Mesendoderm (in vitro differentiated cells): ENCODE results near the gene L2HGDH.
A peak's percentile ranks its signal among the peaks of the same experiment; 100 is the strongest.

ENCODE experiments used
- DNase-seq: peaks from one replicate; pipeline ENCODE4 v3.0.0; 2013
- H2AK5ac ChIP-seq: 2 replicates; pipeline ENCODE4 v1.6.1; 2013; ENCODE audit warnings: low read length, inconsistent platforms
- H2BK120ac ChIP-seq: 2 replicates; pipeline ENCODE4 v1.6.1; 2013; ENCODE audit warnings: low read depth, mild to moderate bottlenecking, low read length, moderate library complexity, mixed read lengths
- H2BK15ac ChIP-seq: replicated peaks from 2 replicates; pipeline ENCODE4 v1.6.1; 2013; ENCODE audit warnings: low read depth, mild to moderate bottlenecking, moderate library complexity
- H2BK5ac ChIP-seq: 2 replicates; pipeline ENCODE4 v1.6.1; 2013; ENCODE audit warnings: low read length, inconsistent platforms
- H3K18ac ChIP-seq: 2 replicates; pipeline ENCODE4 v1.6.1; 2013; ENCODE audit warnings: mild to moderate bottlenecking, low read length, mixed read lengths
- H3K23ac ChIP-seq: one replicate; pipeline ENCODE4 v1.6.1; 2013; ENCODE audit warnings: low read length
- H3K27ac ChIP-seq: 2 replicates; pipeline ENCODE4 v1.5.1; 2013; ENCODE audit warnings: low read depth, mild to moderate bottlenecking, inconsistent platforms, low read length, moderate library complexity
- H3K27me3 ChIP-seq: 2 replicates; pipeline ENCODE4 v1.6.1; 2013; ENCODE audit warnings: low read length, control low read depth, mild to moderate bottlenecking, inconsistent platforms; ENCODE audit not compliant: insufficient read depth, poor library complexity
- H3K36me3 ChIP-seq: 2 replicates; pipeline ENCODE4 v1.6.1; 2013; ENCODE audit warnings: low read length, inconsistent platforms; ENCODE audit not compliant: control insufficient read depth, insufficient read depth
- H3K4ac ChIP-seq: one replicate; pipeline ENCODE4 v1.6.1; 2013; ENCODE audit warnings: low read depth, mild to moderate bottlenecking, low read length, moderate library complexity
- H3K4me1 ChIP-seq: 2 replicates; pipeline ENCODE4 v1.6.1; 2013; ENCODE audit warnings: low read depth, low read length, inconsistent platforms; ENCODE audit not compliant: control insufficient read depth
- H3K4me2 ChIP-seq: 2 replicates; pipeline ENCODE4 v1.6.1; 2013; ENCODE audit warnings: low read length
- H3K4me3 ChIP-seq: 2 replicates; pipeline ENCODE4 v1.5.1; 2013; ENCODE audit warnings: mild to moderate bottlenecking, low read length
- H3K56ac ChIP-seq: one replicate; pipeline ENCODE4 v1.6.1; 2013; ENCODE audit warnings: low read length
- H3K79me1 ChIP-seq: 2 replicates; pipeline ENCODE4 v1.6.1; 2013; ENCODE audit warnings: low read length, inconsistent platforms
- H3K79me2 ChIP-seq: 2 replicates; pipeline ENCODE4 v1.6.1; 2013; ENCODE audit warnings: mild to moderate bottlenecking, low read length; ENCODE audit not compliant: control insufficient read depth, insufficient read depth
- H3K9ac ChIP-seq: 2 replicates; pipeline ENCODE4 v1.6.1; 2013; ENCODE audit warnings: low read length, inconsistent platforms
- H4K5ac ChIP-seq: one replicate; pipeline ENCODE4 v1.6.1; 2013; ENCODE audit warnings: low read length
- H4K8ac ChIP-seq: one replicate; pipeline ENCODE4 v1.6.1; 2013; ENCODE audit warnings: low read depth, mild to moderate bottlenecking, control low read depth, low read length, moderate library complexity
- WGBS: extraction: QIAGEN DNeasy Blood & Tissue Kit; methylation state at CpG from one replicate; pipeline ENCODE4 v1.1.7; 2013; ENCODE audit warnings: low lambda C conversion rate, missing lambda C conversion rate; ENCODE audit not compliant: insufficient coverage; ENCODE audit errors: extremely low coverage; 5-methylcytosine and 5-hydroxymethylcytosine counted together

Gene L2HGDH

GRCh38 chr14:50339178-50339804 is 27.3 kb upstream of the L2HGDH start:
- H3K79me1 ChIP-seq, result no peaks in the 10 kb centered on the region
- H3K79me2 ChIP-seq, result no peaks in the 10 kb centered on the region
- no peak overlapping the region for H3K9ac ChIP-seq
- no peak overlapping the region for H3K56ac ChIP-seq
- no peak overlapping the region for H2BK15ac ChIP-seq
- H2BK5ac ChIP-seq, result no peak overlapping the region
- no peak overlapping the region for H3K23ac ChIP-seq
- H4K5ac ChIP-seq, result no peak overlapping the region
- WGBS, result no CpG with 5 or more reads among the region's 3 CpGs
- H2AK5ac ChIP-seq, result no peak overlapping the region
- no peak overlapping the region for H3K27ac ChIP-seq
- H3K36me3 ChIP-seq, result no peaks in the 10 kb centered on the region
- H2BK120ac ChIP-seq, result no peak overlapping the region
- DNase-seq, result no peak
- H4K8ac ChIP-seq, result no peak overlapping the region
- no peak overlapping the region for H3K4me2 ChIP-seq
- H3K4me1 ChIP-seq, result no peaks in the 10 kb centered on the region
- no peak overlapping the region for H3K18ac ChIP-seq
- H3K27me3 ChIP-seq, result no peaks in the 10 kb centered on the region
- H3K4ac ChIP-seq, result no peak overlapping the region
- no peak overlapping the region for H3K4me3 ChIP-seq

GRCh38 chr14:50338587-50338986 is 26.6 kb upstream of the L2HGDH start:
- H3K4me3 ChIP-seq, result no peak overlapping the region
- H2BK120ac ChIP-seq, result no peak overlapping the region
- H3K36me3 ChIP-seq, result no peaks in the 10 kb centered on the region
- H3K4ac ChIP-seq, result no peak overlapping the region
- H3K79me2 ChIP-seq, result no peaks in the 10 kb centered on the region
- no peak overlapping the region for H4K8ac ChIP-seq
- no peak overlapping the region for H3K4me2 ChIP-seq
- no peak overlapping the region for H4K5ac ChIP-seq
- no peak overlapping the region for H2BK15ac ChIP-seq
- no peak overlapping the region for H2BK5ac ChIP-seq
- no peak overlapping the region for H3K56ac ChIP-seq
- DNase-seq, result no peak
- no peak overlapping the region for H2AK5ac ChIP-seq
- H3K9ac ChIP-seq, result no peak overlapping the region
- no peak overlapping the region for H3K18ac ChIP-seq
- H3K27me3 ChIP-seq, result no peaks in the 10 kb centered on the region
- no peaks in the 10 kb centered on the region for H3K4me1 ChIP-seq
- H3K23ac ChIP-seq, result no peak overlapping the region
- H3K27ac ChIP-seq, result no peak overlapping the region
- no peaks in the 10 kb centered on the region for H3K79me1 ChIP-seq
- no CpG with 5 or more reads among the region's 2 CpGs for WGBS

- no CpG with 5 or more reads among the region's 7 CpGs for WGBS
- Histone ChIP-seq H3K4ac (no peak overlapping the region), H4K5ac (no peak overlapping the region), H3K18ac (no peak overlapping the region), H3K79me1 (no peaks in the 10 kb centered on the region), H3K27me3 (no peaks in the 10 kb centered on the region), H3K27ac (no peak overlapping the region), H3K4me1 (no peaks in the 10 kb centered on the region), H3K56ac (no peak overlapping the region), H2BK5ac (no peak overlapping the region), H3K4me3 (no peak overlapping the region), H3K79me2 (no peaks in the 10 kb centered on the region), H2BK120ac (no peak overlapping the region), H3K23ac (no peak overlapping the region), H4K8ac (no peak overlapping the region), H3K4me2 (no peak overlapping the region), H2AK5ac (no peak overlapping the region), H3K9ac (no peak overlapping the region), H3K36me3 (no peaks in the 10 kb centered on the region), H2BK15ac (no peak overlapping the region)
- peak; percentile 33 for DNase-seq
Observed at GRCh38 chr14:50335989-50336824, 24.2 kb upstream of the L2HGDH start.

GRCh38 chr14:50335389-50335788 is 23.4 kb upstream of the L2HGDH start:
- Histone ChIP-seq H3K79me1 (no peaks in the 10 kb centered on the region), H2BK15ac (no peak overlapping the region), H3K4ac (no peak overlapping the region), H2AK5ac (no peak overlapping the region), H3K79me2 (no peaks in the 10 kb centered on the region), H3K4me3 (no peak overlapping the region), H4K8ac (no peak overlapping the region), H3K23ac (no peak overlapping the region), H3K9ac (no peak overlapping the region), H3K18ac (no peak overlapping the region), H2BK120ac (no peak overlapping the region), H2BK5ac (no peak overlapping the region), H3K36me3 (no peaks in the 10 kb centered on the region), H3K4me2 (no peak overlapping the region), H4K5ac (no peak overlapping the region), H3K56ac (no peak overlapping the region), H3K27me3 (no peaks in the 10 kb centered on the region), H3K4me1 (no peaks in the 10 kb centered on the region), H3K27ac (no peak overlapping the region)
- peak; percentile 87 for DNase-seq
- no CpG with 5 or more reads among the region's 7 CpGs for WGBS

- Histone ChIP-seq H3K18ac (no peak overlapping the region), H2AK5ac (no peak overlapping the region), H3K27me3 (no peaks in the 10 kb centered on the region), H4K8ac (no peak overlapping the region), H3K27ac (no peak overlapping the region), H3K23ac (no peak overlapping the region), H2BK120ac (no peak overlapping the region), H2BK5ac (no peak overlapping the region), H2BK15ac (no peak overlapping the region), H3K79me2 (no peaks in the 10 kb centered on the region), H4K5ac (no peak overlapping the region), H3K4me1 (no peaks in the 10 kb centered on the region), H3K4ac (no peak overlapping the region), H3K36me3 (no peaks in the 10 kb centered on the region), H3K56ac (no peak overlapping the region), H3K79me1 (no peaks in the 10 kb centered on the region), H3K4me2 (no peak overlapping the region), H3K9ac (no peak overlapping the region), H3K4me3 (no peak overlapping the region)
- peak; percentile 38 for DNase-seq
- WGBS, result no CpG with 5 or more reads among the region's 8 CpGs
Observed at GRCh38 chr14:50334211-50334610, 22.2 kb upstream of the L2HGDH start.
